Hepatocyte (in vitro differentiated cells): Measurements from ENCODE around the gene CDH5. TPM values are rescaled to one million over a fixed set of nuclear protein-coding genes. Genes with fewer than 3 reads are reported as not detected.
A peak's percentile ranks its signal among the peaks of the same experiment; 100 is the strongest.

Experiments
- DNase-seq: peaks from one replicate; pipeline ENCODE4 v3.0.0-alpha.2; 2016; ENCODE audit warnings: low spot score
- H2AFZ ChIP-seq: fragments of 200-600 bp; sonication (generic); 2 replicates; pipeline ENCODE4 v1.6.0; 2016; ENCODE audit warnings: antibody characterized with exemption, mild to moderate bottlenecking
- H3K27ac ChIP-seq: fragments of 200-600 bp; sonication (generic); 2 replicates; pipeline ENCODE4 v1.5.1; 2016; ENCODE audit warnings: mild to moderate bottlenecking
- H3K27me3 ChIP-seq: fragments of 200-600 bp; sonication (generic); 2 replicates; pipeline ENCODE4 v1.6.1; 2016
- H3K36me3 ChIP-seq: fragments of 200-600 bp; sonication (generic); replicated peaks from 2 replicates; pipeline ENCODE4 v1.5.1; 2016; ENCODE audit warnings: low read depth; ENCODE audit not compliant: insufficient read depth
- H3K4me1 ChIP-seq: fragments of 200-600 bp; sonication (generic); 2 replicates; pipeline ENCODE4 v1.5.1; 2016; ENCODE audit warnings: mild to moderate bottlenecking, moderate library complexity; ENCODE audit not compliant: insufficient read depth
- H3K4me2 ChIP-seq: fragments of 200-600 bp; sonication (generic); 2 replicates; pipeline ENCODE4 v1.6.0; 2016
- H3K4me3 ChIP-seq: fragments of 200-600 bp; sonication (generic); 2 replicates; pipeline ENCODE4 v1.5.1; 2016; ENCODE audit warnings: mild to moderate bottlenecking
- H3K79me2 ChIP-seq: fragments of 200-600 bp; sonication (generic); 2 replicates; pipeline ENCODE4 v1.6.0; 2017; ENCODE audit warnings: mild to moderate bottlenecking
- H3K9me2 ChIP-seq: fragments of 200-600 bp; sonication (generic); replicated peaks from 2 replicates; pipeline ENCODE4 v1.6.0; 2017; ENCODE audit warnings: mild to moderate bottlenecking; ENCODE audit not compliant: insufficient read depth
- H3K9me3 ChIP-seq: fragments of 200-600 bp; sonication (generic); 2 replicates; pipeline ENCODE4 v1.5.1; 2016; ENCODE audit warnings: low read depth, mild to moderate bottlenecking
- H4K20me1 ChIP-seq: fragments of 200-600 bp; sonication (generic); 2 replicates; pipeline ENCODE4 v1.6.0; 2016; ENCODE audit warnings: mild to moderate bottlenecking; ENCODE audit not compliant: insufficient read depth, poor library complexity, severe bottlenecking
- EZH2 ChIP-seq: fragments of 200-600 bp; sonication (generic); IDR thresholded peaks from 2 replicates; pipeline ENCODE4 v1.6.1; 2016; ENCODE audit warnings: antibody characterized with exemption, mild to moderate bottlenecking, borderline replicate concordance
- EZH2phosphoT487 ChIP-seq: fragments of 200-600 bp; sonication (generic); IDR thresholded peaks from one replicate; pipeline ENCODE4 v1.6.1; 2018; ENCODE audit warnings: antibody characterized with exemption, mild to moderate bottlenecking, low read depth, moderate library complexity; ENCODE audit not compliant: unreplicated experiment, severe bottlenecking
- WGBS: methylation state at CpG from one replicate; pipeline ENCODE4 v1.1.6; 2016; ENCODE audit warnings: low lambda C conversion rate; ENCODE audit errors: missing lambda C conversion rate; 5-methylcytosine and 5-hydroxymethylcytosine counted together
- polyA plus RNA-seq: library from polyadenylated mRNA; unstranded; fragments of >200 nt; fragmentation: Nextera tagmentation; extraction: Ambion mirVana; gene quantifications from 2 replicates; pipeline ENCODE4 v1.2.1, GENCODE V29; 2016
- total RNA-seq: library from RNA; depleted of rRNA; stranded (reverse); fragments of >200 nt; gene quantifications from 2 replicates; pipeline ENCODE4 v1.2.3, GENCODE V29; 2014
- TF ChIP-seq, protein P1 (sequence below): fragments of 200-600 bp; sonication (generic); IDR thresholded peaks from 2 replicates; pipeline ENCODE4 v1.5.1; 2016; ENCODE audit warnings: antibody characterized with exemption, mild to moderate bottlenecking; ENCODE audit not compliant: poor library complexity

CDH5 gene
- total and polyA plus RNA-seq, 2 experiments from 2014 or later, result 0.88 to 2.2 TPM

DNA sequence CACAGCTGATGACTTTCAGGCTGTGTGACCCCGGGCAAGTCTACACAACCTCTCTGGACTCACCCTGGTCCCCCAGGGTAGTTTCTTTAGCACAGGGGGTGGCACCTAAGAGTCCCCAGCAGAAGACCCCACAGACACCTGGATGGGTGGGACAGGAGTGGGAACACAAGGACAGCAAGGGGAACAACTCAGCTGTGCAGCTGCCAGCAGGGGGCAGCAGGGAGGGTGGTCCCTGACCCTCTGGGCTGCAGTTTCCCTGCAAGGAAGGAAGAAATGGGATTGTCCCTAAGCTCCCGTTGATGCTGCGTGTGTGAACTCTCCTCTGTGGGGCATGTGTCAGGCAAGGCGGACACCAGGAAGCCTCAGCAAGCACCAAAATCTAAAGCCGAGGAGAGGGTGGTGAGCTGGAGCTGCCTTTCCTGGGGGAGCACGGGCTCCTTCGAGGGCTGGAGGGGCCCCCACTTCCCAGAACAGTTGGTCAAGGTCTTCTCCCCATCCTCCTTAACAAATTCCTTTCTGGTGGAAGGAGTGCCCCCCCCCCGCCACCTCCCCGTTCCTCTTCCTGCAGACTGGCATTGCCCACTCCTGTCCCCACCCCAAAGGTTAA, 24.1 kb upstream of the CDH5 start:
- Histone ChIP-seq H3K9me2 (no peaks in the 10 kb centered on the region), H3K79me2 (no peaks in the 10 kb centered on the region), H3K4me1 (no peaks in the 10 kb centered on the region), H3K27me3 (no peaks in the 10 kb centered on the region), H3K36me3 (no peaks in the 10 kb centered on the region), H3K4me2 (no peak overlapping the region), H2AFZ (no peak overlapping the region), H3K9me3 (no peaks in the 10 kb centered on the region), H4K20me1 (no peaks in the 10 kb centered on the region), H3K4me3 (no peak overlapping the region), H3K27ac (no peak overlapping the region)
- 68% methylated on average over 8 of the region's 9 CpGs for WGBS
- DNase-seq, result peak; percentile 45
- TF ChIP-seq EZH2, result no peak
- TF ChIP-seq, protein P1, sequence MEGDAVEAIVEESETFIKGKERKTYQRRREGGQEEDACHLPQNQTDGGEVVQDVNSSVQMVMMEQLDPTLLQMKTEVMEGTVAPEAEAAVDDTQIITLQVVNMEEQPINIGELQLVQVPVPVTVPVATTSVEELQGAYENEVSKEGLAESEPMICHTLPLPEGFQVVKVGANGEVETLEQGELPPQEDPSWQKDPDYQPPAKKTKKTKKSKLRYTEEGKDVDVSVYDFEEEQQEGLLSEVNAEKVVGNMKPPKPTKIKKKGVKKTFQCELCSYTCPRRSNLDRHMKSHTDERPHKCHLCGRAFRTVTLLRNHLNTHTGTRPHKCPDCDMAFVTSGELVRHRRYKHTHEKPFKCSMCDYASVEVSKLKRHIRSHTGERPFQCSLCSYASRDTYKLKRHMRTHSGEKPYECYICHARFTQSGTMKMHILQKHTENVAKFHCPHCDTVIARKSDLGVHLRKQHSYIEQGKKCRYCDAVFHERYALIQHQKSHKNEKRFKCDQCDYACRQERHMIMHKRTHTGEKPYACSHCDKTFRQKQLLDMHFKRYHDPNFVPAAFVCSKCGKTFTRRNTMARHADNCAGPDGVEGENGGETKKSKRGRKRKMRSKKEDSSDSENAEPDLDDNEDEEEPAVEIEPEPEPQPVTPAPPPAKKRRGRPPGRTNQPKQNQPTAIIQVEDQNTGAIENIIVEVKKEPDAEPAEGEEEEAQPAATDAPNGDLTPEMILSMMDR, result peak; percentile 56
- TF ChIP-seq EZH2phosphoT487, result no peak

DNA sequence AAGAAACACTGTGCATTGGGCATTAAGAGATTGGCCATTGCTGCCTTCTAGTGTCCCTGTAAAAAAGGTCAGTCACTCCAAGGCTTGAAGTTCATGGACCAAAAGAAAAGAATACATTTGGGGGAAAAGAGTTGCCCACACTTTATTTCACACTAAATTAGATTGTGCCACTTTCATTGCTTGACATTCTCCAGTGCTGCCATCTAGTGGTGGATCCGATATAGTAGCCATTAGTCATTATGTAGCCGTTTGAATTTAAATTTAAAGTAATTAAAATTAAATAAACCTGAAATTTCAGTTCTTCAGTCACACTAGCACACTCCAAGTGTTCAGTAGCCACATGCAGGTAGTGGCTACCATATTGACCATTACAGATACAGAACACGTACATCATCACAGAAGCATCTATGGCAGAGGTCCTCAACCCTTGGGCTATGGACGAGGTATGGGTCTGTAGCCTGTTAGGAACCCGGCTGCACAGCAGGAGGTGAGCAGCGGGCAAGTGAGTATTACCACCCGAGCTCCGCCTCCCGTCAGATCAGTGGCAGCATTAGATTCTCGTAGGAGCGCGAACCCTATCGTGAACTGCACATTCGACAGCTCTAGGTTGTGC, 21.9 kb upstream of the CDH5 start:
- Histone ChIP-seq H3K4me3 (no peak overlapping the region), H3K27ac (no peak overlapping the region), H2AFZ (no peak overlapping the region), H3K9me3 (no peaks in the 10 kb centered on the region), H4K20me1 (no peaks in the 10 kb centered on the region), H3K79me2 (no peaks in the 10 kb centered on the region), H3K9me2 (no peaks in the 10 kb centered on the region), H3K27me3 (peaks cover 7% of the 10 kb centered on the region), H3K4me2 (no peak overlapping the region), H3K4me1 (no peaks in the 10 kb centered on the region), H3K36me3 (no peaks in the 10 kb centered on the region)
- TF ChIP-seq EZH2, result no peak
- TF ChIP-seq, protein P1, result peak; percentile 85
- TF ChIP-seq EZH2phosphoT487, result no peak
- DNase-seq, result peak; percentile 74
- WGBS, result 55% methylated on average over 14 of the region's 14 CpGs

DNA sequence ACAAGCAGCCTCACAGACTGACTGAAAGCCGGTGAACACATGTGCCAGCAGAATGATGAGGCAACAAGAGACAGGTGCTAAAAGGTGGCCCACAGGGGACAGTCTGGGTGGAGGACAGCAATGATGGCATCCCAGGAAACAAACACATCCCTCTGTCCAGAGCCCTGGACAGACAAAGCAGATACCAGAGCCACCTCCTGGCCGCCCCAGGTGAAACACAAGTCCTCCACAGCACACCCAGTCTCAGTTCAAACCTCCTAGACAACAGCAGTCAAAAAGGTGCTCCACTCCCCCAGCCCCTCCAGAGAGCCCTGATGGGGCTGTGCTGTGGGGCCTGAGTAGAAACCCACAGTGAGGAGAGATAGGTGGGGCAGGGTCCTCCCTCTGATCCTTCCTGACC, 20.3 kb upstream of the CDH5 start:
- no peaks in the 10 kb centered on the region for H3K36me3 ChIP-seq
- H3K27me3 ChIP-seq, result peaks cover 7% of the 10 kb centered on the region
- H3K4me2 ChIP-seq, result no peak overlapping the region
- H3K27ac ChIP-seq, result no peak overlapping the region
- H4K20me1 ChIP-seq, result no peaks in the 10 kb centered on the region
- 70% methylated on average over 2 of the region's 2 CpGs for WGBS
- no peak for DNase-seq
- H2AFZ ChIP-seq, result no peak overlapping the region
- H3K79me2 ChIP-seq, result no peaks in the 10 kb centered on the region
- H3K9me3 ChIP-seq, result no peaks in the 10 kb centered on the region
- H3K9me2 ChIP-seq, result no peaks in the 10 kb centered on the region
- no peaks in the 10 kb centered on the region for H3K4me1 ChIP-seq
- TF ChIP-seq EZH2 (no peak), EZH2phosphoT487 (no peak)
- TF ChIP-seq, protein P1, result no peak
- H3K4me3 ChIP-seq, result no peak overlapping the region
